CD14-positive monocyte (primary cell): Measurements from ENCODE around the gene KIF25. TPM values are rescaled to one million over a fixed set of nuclear protein-coding genes. Genes with fewer than 3 reads are reported as not detected.
"Not testable (repeated sequence)": the region's sequence is repeated elsewhere in the genome, so short reads cannot be mapped to it uniquely, and the experiment has no call there.

Experiments used
- DNase-seq, 3 donors: peaks; one replicate each; pipeline ENCODE4 v3.0.0-alpha.2; 2011 to 2022
- H2AFZ ChIP-seq: 2 replicates; pipeline ENCODE4 v1.6.0; 2012; ENCODE audit warnings: mild to moderate bottlenecking, low read depth, low read length, inconsistent platforms; ENCODE audit not compliant: insufficient read depth, poor library complexity, severe bottlenecking
- H3K27ac ChIP-seq, 2 donors: 1 replicate in 1 of 2; 2 replicates in 1 of 2; pipeline ENCODE4 v1.5.1; 2012 to 2013; ENCODE audit warnings: low read length in 2 of 2, control low read depth in 1 of 2, inconsistent platforms in 1 of 2, low read depth in 1 of 2, mild to moderate bottlenecking in 1 of 2
- H3K27me3 ChIP-seq, 2 donors: one replicate each; pipeline versions ENCODE4 v1.6.0 to v1.6.1; 2011 to 2013; ENCODE audit warnings: low read length in 2 of 2; ENCODE audit not compliant: control insufficient read depth in 2 of 2, insufficient read depth in 2 of 2
- H3K36me3 ChIP-seq, 2 donors: replicated peaks in 1 of 2; 1 replicate in 1 of 2; 2 replicates in 1 of 2; pipeline versions ENCODE4 v1.5.1 to v1.6.1; 2012 to 2013; ENCODE audit warnings: low read length in 2 of 2, control low read depth in 1 of 2, inconsistent platforms in 1 of 2, mild to moderate bottlenecking in 1 of 2; ENCODE audit not compliant: insufficient read depth in 2 of 2, control insufficient read depth in 1 of 2
- H3K4me1 ChIP-seq, 2 donors: 1 replicate in 1 of 2; 2 replicates in 1 of 2; pipeline versions ENCODE4 v1.5.1 to v1.6.1; 2012 to 2013; ENCODE audit warnings: low read length in 2 of 2, control low read depth in 1 of 2, inconsistent platforms in 1 of 2, mild to moderate bottlenecking in 1 of 2, moderate library complexity in 1 of 2; ENCODE audit not compliant: insufficient read depth in 2 of 2, control insufficient read depth in 1 of 2
- H3K4me2 ChIP-seq: replicated peaks from 2 replicates; pipeline ENCODE3; 2012; ENCODE audit warnings: low read length, moderate library complexity, mild to moderate bottlenecking; ENCODE audit not compliant: poor library complexity, severe bottlenecking; ENCODE audit errors: extremely low read depth
- H3K4me3 ChIP-seq, 3 experiments: fragments of 200-600 bp in 1 of 3; sonication (generic) in 1 of 3; replicated peaks in 1 of 3; 1 replicate in 2 of 3; 2 replicates in 1 of 3; pipeline ENCODE4 v1.5.1; 2011 to 2013; ENCODE audit warnings: low read length in 3 of 3, mild to moderate bottlenecking in 3 of 3, control low read depth in 2 of 3, low read depth in 2 of 3, inconsistent platforms in 1 of 3, moderate library complexity in 1 of 3
- H3K79me2 ChIP-seq: 2 replicates; pipeline ENCODE4 v1.6.0; 2012; ENCODE audit warnings: mild to moderate bottlenecking, control low read depth, inconsistent platforms, low read length, moderate library complexity; ENCODE audit not compliant: insufficient read depth
- H3K9ac ChIP-seq: 2 replicates; pipeline ENCODE4 v1.6.0; 2017; ENCODE audit warnings: low read length, mild to moderate bottlenecking; ENCODE audit not compliant: insufficient read depth, poor library complexity, severe bottlenecking
- H3K9me3 ChIP-seq, 2 donors: replicated peaks in 1 of 2; 1 replicate in 1 of 2; 2 replicates in 1 of 2; pipeline versions ENCODE4 v1.5.1 to v1.6.1; 2012 to 2013; ENCODE audit warnings: low read length in 2 of 2, control low read depth in 1 of 2; ENCODE audit not compliant: control insufficient read depth in 1 of 2, insufficient read depth in 1 of 2
- H4K20me1 ChIP-seq: 2 replicates; pipeline ENCODE4 v1.6.0; 2012; ENCODE audit warnings: mild to moderate bottlenecking, low read length, control low read depth, moderate library complexity; ENCODE audit not compliant: insufficient read depth
- H3K27ac Mint-ChIP-seq, 7 donors: one replicate each; pipeline ENCODE4 v1.8.0; 2020; ENCODE audit warnings: mild to moderate bottlenecking in 7 of 7, mixed read lengths in 7 of 7, moderate library complexity in 6 of 7, inconsistent platforms in 2 of 7
- H3K27me3 Mint-ChIP-seq, 3 donors: one replicate each; pipeline ENCODE4 v1.8.0; 2021 to 2022; ENCODE audit warnings: low read depth in 3 of 3, mild to moderate bottlenecking in 3 of 3, mixed read lengths in 3 of 3, moderate library complexity in 3 of 3, inconsistent platforms in 1 of 3
- H3K36me3 Mint-ChIP-seq, 2 donors: one replicate each; pipeline ENCODE4 v1.8.0; 2020; ENCODE audit warnings: mixed read lengths in 2 of 2, inconsistent platforms in 1 of 2, mild to moderate bottlenecking in 1 of 2
- H3K4me1 Mint-ChIP-seq: one replicate; pipeline ENCODE4 v1.8.0; 2020; ENCODE audit warnings: mild to moderate bottlenecking, mixed read lengths
- H3K4me3 Mint-ChIP-seq, 2 donors: one replicate each; pipeline ENCODE4 v1.8.0; 2020; ENCODE audit warnings: mild to moderate bottlenecking in 2 of 2, mixed read lengths in 2 of 2, moderate library complexity in 1 of 2
- H3K9me3 Mint-ChIP-seq, 7 donors: one replicate each; pipeline ENCODE4 v1.8.0; 2020 to 2022; ENCODE audit warnings: mixed read lengths in 7 of 7, mild to moderate bottlenecking in 6 of 7, moderate library complexity in 6 of 7, inconsistent platforms in 2 of 7
- CTCF ChIP-seq: fragments of 200-600 bp; IDR thresholded peaks from one replicate; pipeline ENCODE4 v1.8.0; 2022; ENCODE audit warnings: antibody characterized with exemption, mild to moderate bottlenecking
- WGBS: methylation state at CpG from one replicate; pipeline ENCODE4 v1.1.5; 2013; ENCODE audit warnings: missing lambda C conversion rate; ENCODE audit not compliant: insufficient coverage; 5-methylcytosine and 5-hydroxymethylcytosine counted together
- intact Hi-C, 2 donors: fragments of 100-400 bp; cut with micrococcal nuclease; formaldehyde crosslinking; loops; one replicate each; pipeline versions ENCODE4 v1.15.0 to v1.15.1; 2023
- polyA plus RNA-seq, 3 donors: library from polyadenylated mRNA; depleted of rRNA in 1 of 3; unstranded in 2 of 3; stranded (reverse) in 1 of 3; fragments of 300-500 nt in 2 of 3; fragments of >200 nt in 1 of 3; fragmentation: Illumina TruSeq in 2 of 3; gene quantifications; 1 replicate in 2 of 3; 2 replicates in 1 of 3; pipeline ENCODE4 v1.2.3, GENCODE V29; 2012 to 2021

The KIF25 gene
- polyA plus RNA-seq, 3 donors: not detected

GRCh38 chr6:167974640-167975344 is 22.7 kb upstream of the KIF25 start:
- H3K4me2 ChIP-seq: no peak overlapping the region
- H3K27me3 ChIP-seq: no peaks in the 10 kb centered on the region
- H3K79me2 ChIP-seq: no peaks in the 10 kb centered on the region
- H3K27me3 Mint-ChIP-seq: peaks cover 0 to 4% (median 3%) of the 10 kb centered on the region in 3 donors
- H3K36me3 Mint-ChIP-seq: no peaks in the 10 kb centered on the region
- H4K20me1 ChIP-seq: no peaks in the 10 kb centered on the region
- no peak overlapping the region for H3K27ac Mint-ChIP-seq
- no peak overlapping the region for H3K9ac ChIP-seq
- H3K9me3 Mint-ChIP-seq: peaks cover 2 to 14% (median 7%) of the 10 kb centered on the region in 7 donors
- no peak overlapping the region for H3K4me3 Mint-ChIP-seq
- no peaks in the 10 kb centered on the region for H3K36me3 ChIP-seq
- no peak overlapping the region for H2AFZ ChIP-seq
- H3K4me3 ChIP-seq: no peak overlapping the region
- intact Hi-C loops: no loop called here
- WGBS: 95% methylated on average over 12 of the region's 12 CpGs
- H3K9me3 ChIP-seq: peaks cover 3 to 18% of the 10 kb centered on the region in 2 donors
- DNase-seq: no peak
- TF ChIP-seq CTCF: no peak
- no peak overlapping the region for H3K27ac ChIP-seq
- H3K4me1 Mint-ChIP-seq: no peaks in the 10 kb centered on the region
- H3K4me1 ChIP-seq: no peaks in the 10 kb centered on the region

- Mint-ChIP-seq H3K27me3 (peaks cover 0 to 4% (median 0%) of the 10 kb centered on the region in 3 donors), H3K4me1 (no peaks in the 10 kb centered on the region), H3K36me3 (no peaks in the 10 kb centered on the region), H3K27ac (no peak overlapping the region), H3K9me3 (peaks cover 2 to 18% (median 9%) of the 10 kb centered on the region in 7 donors), H3K4me3 (no peak overlapping the region)
- no peaks in the 10 kb centered on the region for H3K27me3 ChIP-seq
- H4K20me1 ChIP-seq: no peaks in the 10 kb centered on the region
- no peak overlapping the region for H2AFZ ChIP-seq
- peaks cover 3 to 18% of the 10 kb centered on the region in 2 donors for H3K9me3 ChIP-seq
- no peak overlapping the region for H3K4me3 ChIP-seq
- no peak overlapping the region for H3K4me2 ChIP-seq
- H3K27ac ChIP-seq: no peak overlapping the region
- no peaks in the 10 kb centered on the region for H3K79me2 ChIP-seq
- DNase-seq: no peak
- H3K9ac ChIP-seq: no peak overlapping the region
- no peak for TF ChIP-seq CTCF
- intact Hi-C loops: no loop called here
- 95% methylated on average over 17 of the region's 19 CpGs for WGBS
- no peaks in the 10 kb centered on the region for H3K36me3 ChIP-seq
- H3K4me1 ChIP-seq: no peaks in the 10 kb centered on the region
Measured at GRCh38 chr6:167975458-167975857, 22.0 kb upstream of the KIF25 start.

- H3K4me3 ChIP-seq, DNase-seq, H2AFZ ChIP-seq, H3K79me2 ChIP-seq, H3K4me3 Mint-ChIP-seq, H3K36me3 ChIP-seq, H4K20me1 ChIP-seq, H3K27me3 Mint-ChIP-seq, H3K27me3 ChIP-seq, H3K4me2 ChIP-seq, H3K9ac ChIP-seq, H3K36me3 Mint-ChIP-seq, H3K27ac ChIP-seq, H3K4me1 ChIP-seq, H3K4me1 Mint-ChIP-seq, intact Hi-C loops, H3K27ac Mint-ChIP-seq: not testable (repeated sequence)
- H3K9me3 ChIP-seq: peaks cover 3 to 18% of the 10 kb centered on the region in 2 donors
- peaks cover 2 to 21% (median 9%) of the 10 kb centered on the region in 7 donors for H3K9me3 Mint-ChIP-seq
Measured at GRCh38 chr6:167976116-167976657, 21.3 kb upstream of the KIF25 start.
